HepG2 (cell line): ENCODE data around the gene GRP. TPM values are rescaled to one million over a fixed set of nuclear protein-coding genes. Genes with fewer than 3 reads are reported as not detected.

Experiments used
- ATAC-seq: fragments of 200-7000 bp; cut with Tn5 transposase; 3 replicates; pipeline ENCODE4 v1.9.1; 2020; ENCODE audit warnings: mild to moderate bottlenecking, moderate library complexity
- BruUV-seq: library from RNA; stranded (reverse); fragments of 400-500 nt; replicated peaks from 2 replicates; lab custom pipeline; 2021; lab: Mats Ljungman, UMichigan
- CTCF ChIA-PET: fragments of 300-600 bp; formaldehyde crosslinking; extraction: SDS; loops from one replicate; lab custom pipeline; 2021; ENCODE audit warnings: low total read pairs, inconsistent platforms, low intra/inter-chr PET ratio; lab: Yijun Ruan, JAX
- POLR2A ChIA-PET: fragments of 350-600 bp; sonication (Branson Sonifier 250); formaldehyde crosslinking; loops from one replicate; lab custom pipeline; 2020; ENCODE audit warnings: antibody characterized with exemption, inconsistent platforms; lab: Yijun Ruan, JAX
- DNase-seq: peaks from one replicate; pipeline ENCODE4 v3.0.0-alpha.2; 2015; ENCODE audit warnings: low spot score
- FAIRE-seq: peaks from 3 replicates; lab custom pipeline; 2011; peaks lifted over from hg19 to GRCh38; lab: Jason Lieb, UNC
- H2AFZ ChIP-seq: one replicate; pipeline ENCODE4 v1.6.1; 2011; ENCODE audit warnings: low read length, inconsistent platforms
- H3K27ac ChIP-seq: fragments of 300-600 bp; 3 replicates; pipeline ENCODE4 v1.8.0; 2011; ENCODE audit warnings: mixed run types, mild to moderate bottlenecking, mixed read lengths, low read length, inconsistent platforms; ENCODE audit not compliant: insufficient read depth; ENCODE audit errors: extremely low read length
- H3K27me3 ChIP-seq, 2 experiments: fragments of 200-600 bp in 1 of 2; 2 replicates in 1 of 2; 3 replicates in 1 of 2; pipeline versions ENCODE4 v1.6.0 to v1.8.0; 2011; ENCODE audit warnings: low read length in 2 of 2, mild to moderate bottlenecking in 2 of 2, moderate library complexity in 2 of 2, inconsistent platforms in 1 of 2; ENCODE audit not compliant: insufficient read depth in 2 of 2, control insufficient read depth in 1 of 2
- H3K36me3 ChIP-seq, 2 experiments: fragments of 200-600 bp in 1 of 2; replicated peaks in 1 of 2; 2 replicates in 1 of 2; 3 replicates in 1 of 2; pipeline versions ENCODE4 v1.5.1 to v1.8.0; 2011; ENCODE audit warnings: low read length in 2 of 2, inconsistent platforms in 1 of 2; ENCODE audit not compliant: insufficient read depth in 2 of 2, control insufficient read depth in 1 of 2
- H3K4me1 ChIP-seq: 2 replicates; pipeline ENCODE4 v1.5.1; 2012; ENCODE audit warnings: low read length, inconsistent platforms; ENCODE audit not compliant: insufficient read depth
- H3K4me2 ChIP-seq: 2 replicates; pipeline ENCODE4 v1.6.0; 2011; ENCODE audit warnings: low read depth, low read length, inconsistent platforms
- H3K4me3 ChIP-seq, 3 experiments: fragments of 200-600 bp in 1 of 3; sonication (generic), shearing (Covaris generic) in 1 of 3; replicated peaks in 1 of 3; 2 replicates each; pipeline ENCODE4 v1.5.1; 2011 to 2016; ENCODE audit warnings: low read length in 3 of 3, inconsistent platforms in 2 of 3, low read depth in 2 of 3, mild to moderate bottlenecking in 2 of 3, control low read depth in 1 of 3, mixed read lengths in 1 of 3; ENCODE audit not compliant: insufficient read depth in 1 of 3
- H3K79me2 ChIP-seq: one replicate; pipeline ENCODE4 v1.6.1; 2011; ENCODE audit warnings: low read length, inconsistent platforms; ENCODE audit not compliant: insufficient read depth
- H3K9ac ChIP-seq: 2 replicates; pipeline ENCODE4 v1.6.0; 2011; ENCODE audit warnings: mild to moderate bottlenecking, low read depth, low read length, inconsistent platforms; ENCODE audit not compliant: insufficient read depth
- H3K9me3 ChIP-seq: 2 replicates; pipeline ENCODE4 v1.5.1; 2012; ENCODE audit warnings: mild to moderate bottlenecking, low read length
- H4K20me1 ChIP-seq: 2 replicates; pipeline ENCODE4 v1.6.0; 2011; ENCODE audit warnings: inconsistent platforms, mild to moderate bottlenecking, low read length, moderate library complexity; ENCODE audit not compliant: insufficient read depth
- ATM ChIP-seq: fragments of 450-650 bp; IDR thresholded peaks from 2 replicates; pipeline ENCODE4 v1.7.1; 2017; ENCODE audit warnings: mild to moderate bottlenecking, borderline replicate concordance
- BCL6 ChIP-seq: IDR thresholded peaks from 2 replicates; pipeline ENCODE4 v1.6.1; 2016; ENCODE audit warnings: missing genetic modification reagents, missing compliant biosample characterization
- CEBPZ ChIP-seq: IDR thresholded peaks from 2 replicates; pipeline ENCODE4 v1.6.1; 2012; ENCODE audit warnings: low read length, improper control_type of control experiment
- CENPT ChIP-seq: sonication (generic); formaldehyde crosslinking; IDR thresholded peaks from 2 replicates; pipeline ENCODE4 v1.8.0; 2022; ENCODE audit warnings: low read depth, mild to moderate bottlenecking, moderate library complexity, missing genetic modification reagents
- DBP ChIP-seq: sonication (generic); formaldehyde crosslinking; IDR thresholded peaks from 2 replicates; pipeline ENCODE4 v1.4.0; 2020; ENCODE audit warnings: missing genetic modification reagents; ENCODE audit errors: not compliant biosample characterization
- DPF2 ChIP-seq: sonication (generic); formaldehyde crosslinking; IDR thresholded peaks from 2 replicates; pipeline ENCODE4 v1.4.0; 2020; ENCODE audit warnings: mild to moderate bottlenecking, low read depth, missing genetic modification reagents, borderline replicate concordance
- NFKBIZ ChIP-seq: IDR thresholded peaks from 2 replicates; pipeline ENCODE4 v1.6.1; 2018; ENCODE audit warnings: missing genetic modification reagents, missing compliant biosample characterization
- REL ChIP-seq: sonication (generic); formaldehyde crosslinking; conservative IDR thresholded peaks from 2 replicates; pipeline ENCODE4 v1.8.0; 2022; ENCODE audit warnings: mild to moderate bottlenecking, missing genetic modification reagents, moderate library complexity
- ZFP90 ChIP-seq: sonication (generic); formaldehyde crosslinking; IDR thresholded peaks from 2 replicates; pipeline ENCODE4 v1.8.0; 2022; ENCODE audit warnings: missing genetic modification reagents, mild to moderate bottlenecking, inconsistent platforms, borderline replicate concordance
- ZNF274 ChIP-seq: sonication (generic); formaldehyde crosslinking; IDR thresholded peaks from 2 replicates; pipeline ENCODE4 v1.5.1; 2020; ENCODE audit warnings: mild to moderate bottlenecking, missing genetic modification reagents
- ZNF282 ChIP-seq: fragments of 450-650 bp; IDR thresholded peaks from 2 replicates; pipeline ENCODE4 v1.6.1; 2018; ENCODE audit not compliant: partially characterized antibody
- ZNF468 ChIP-seq: sonication (generic); formaldehyde crosslinking; IDR thresholded peaks from 2 replicates; pipeline ENCODE4 v1.8.0; 2022; ENCODE audit warnings: mild to moderate bottlenecking, moderate library complexity, missing genetic modification reagents
- ZNF609 ChIP-seq: sonication (generic); formaldehyde crosslinking; IDR thresholded peaks from 2 replicates; pipeline ENCODE4 v1.4.0; 2020; ENCODE audit warnings: mild to moderate bottlenecking, missing genetic modification reagents, borderline replicate concordance
- WGBS: methylation state at CpG from one replicate; pipeline ENCODE4 v1.1.6; 2017; ENCODE audit warnings: low lambda C conversion rate; 5-methylcytosine and 5-hydroxymethylcytosine counted together
- in situ Hi-C: cut with HindIII; loops from 2 replicates; pipeline ENCODE4 v1.10.0; 2017; ENCODE audit warnings: low pct_unique_long_range_greater_than_20kb; ENCODE audit not compliant: extremely low pct_ligation_motif_present
- intact Hi-C: fragments of 100-400 bp; cut with micrococcal nuclease; formaldehyde crosslinking; loops from one replicate; pipeline ENCODE4 v1.10.0; 2022; ENCODE audit not compliant: unreplicated experiment
- polyA plus RNA-seq, 8 experiments: library from polyadenylated mRNA; depleted of rRNA in 3 of 8; stranded (reverse) in 7 of 8; unstranded in 1 of 8; fragments of >200 nt; fragmentation: Illumina TruSeq in 4 of 8; extraction: Trizol in 4 of 8; gene quantifications; 2 replicates each; pipeline versions ENCODE4 v1.2.1 to v1.2.3, GENCODE V29; 2011 to 2016; ENCODE audit warnings: low read depth in 4 of 8, missing spikeins in 1 of 8, mixed read lengths in 1 of 8; ENCODE audit not compliant: insufficient read depth in 1 of 8
- total RNA-seq, 5 experiments: library from RNA; depleted of rRNA; stranded (reverse); fragments of >200 nt; fragmentation: Illumina TruSeq; extraction: Trizol; gene quantifications; 2 replicates each; pipeline ENCODE4 v1.2.3, GENCODE V29; 2016; ENCODE audit warnings: low read depth in 1 of 5

GRP gene
- total and polyA plus RNA-seq, 2 of the 13 experiments (the other 11 are each of a cell fraction or from before 2014, with no cell fraction given), result not detected

- no peak for TF ChIP-seq CENPT
These were observed 59.2 kb downstream of the GRP start (continued) for GRCh38 chr18:59279193-59279592.

GRCh38 chr18:59279722-59280121 lies 59.8 kb downstream of the GRP start:
- BruUV-seq, result no TSS peak
- peaks cover 0 to 53% of the 10 kb centered on the region in 2 experiments; a peak in 4 of 5 replicates for H3K27me3 ChIP-seq
- ATAC-seq (no peak), FAIRE-seq (no peak), DNase-seq (no peak)
- H3K4me3 ChIP-seq, result no peak overlapping the region
- no peak overlapping the region for H3K9ac ChIP-seq
- no peaks in the 10 kb centered on the region for H3K4me1 ChIP-seq
- no peak overlapping the region for H3K4me2 ChIP-seq
- CTCF ChIA-PET, result no interaction called here
- POLR2A ChIA-PET, result no interaction called here
- in situ Hi-C loops, result no loop called here
- H4K20me1 ChIP-seq, result no peaks in the 10 kb centered on the region
- 0% methylated on average over 1 of the region's 1 CpG for WGBS
- H3K27ac ChIP-seq, result no peak overlapping the region
- intact Hi-C loops, result no loop called here
- no peak overlapping the region for H2AFZ ChIP-seq
- H3K9me3 ChIP-seq, result no peaks in the 10 kb centered on the region
- H3K36me3 ChIP-seq, result no peaks in the 10 kb centered on the region
- no peaks in the 10 kb centered on the region for H3K79me2 ChIP-seq
- TF ChIP-seq ZNF609 (CRISPR knock-in tag) (no peak), ZNF274 (CRISPR knock-in tag) (no peak), NFKBIZ (CRISPR knock-in tag) (no peak), ZNF282 (no peak), ZFP90 (CRISPR knock-in tag) (no peak), CEBPZ (no peak), BCL6 (no peak), ATM (no peak), DPF2 (no peak), DBP (CRISPR knock-in tag) (no peak), ZNF468 (CRISPR knock-in tag) (no peak), REL (CRISPR knock-in tag) (no peak)
